GM13977 (cell line): Measurements from ENCODE around the gene TMEM225B.
"Not testable (repeated sequence)": the region's sequence is repeated elsewhere in the genome, so short reads cannot be mapped to it uniquely, and the experiment has no call there.

ENCODE experiments used
- DNase-seq: peaks from one replicate; pipeline ENCODE4 v3.0.0; 2012; ENCODE audit warnings: low spot score
- CTCF ChIP-seq: IDR thresholded peaks from 2 replicates; pipeline ENCODE4 v1.5.1; 2012; ENCODE audit warnings: mild to moderate bottlenecking, control low read depth; ENCODE audit not compliant: insufficient read depth; ENCODE audit errors: extremely low read depth, missing control alignments
- in situ Hi-C: fragments of 300-500 bp; cut with MboI; formaldehyde crosslinking; loops from one replicate; pipeline ENCODE4 v1.12.0; 2022; ENCODE audit warnings: low sequenced_read_pairs, low pct_unique_long_range_greater_than_20kb, mixed read lengths, inconsistent platforms; ENCODE audit not compliant: unreplicated experiment

TMEM225B gene

DNA sequence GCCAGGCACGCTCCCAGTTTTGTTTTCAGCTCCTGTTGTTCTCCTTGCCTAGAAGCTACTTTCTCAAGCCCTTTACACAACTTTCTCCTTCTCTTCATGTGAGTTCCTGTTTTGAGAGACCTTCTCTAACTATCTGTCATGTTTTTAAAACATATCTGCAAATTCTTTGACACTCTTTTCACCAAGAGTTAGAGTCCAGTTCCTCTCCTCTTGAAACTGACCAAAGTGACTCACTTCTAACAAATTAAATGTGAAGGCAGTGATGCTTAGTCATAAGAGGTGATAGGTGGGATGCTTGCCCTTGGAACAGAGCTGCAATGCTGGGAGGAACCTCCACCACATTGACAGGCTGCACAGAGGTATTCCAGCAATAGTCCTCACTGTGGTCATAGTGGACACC, 44.0 kb downstream of the TMEM225B start:
- DNase-seq = no peak

GRCh38 chr7:99643464-99643863, 45.4 kb downstream of the TMEM225B start:
- DNase-seq = no peak
- in situ Hi-C loops = no loop called here
- no peak for TF ChIP-seq CTCF

More for the DNA sequence above, 44.0 kb downstream of the TMEM225B start:
- TF ChIP-seq CTCF = no peak
- in situ Hi-C loops = no loop called here

- no peak for TF ChIP-seq CTCF
- in situ Hi-C loops = no loop called here
- DNase-seq = no peak
Observed at GRCh38 chr7:99644431-99644830, 46.4 kb downstream of the TMEM225B start.

DNA sequence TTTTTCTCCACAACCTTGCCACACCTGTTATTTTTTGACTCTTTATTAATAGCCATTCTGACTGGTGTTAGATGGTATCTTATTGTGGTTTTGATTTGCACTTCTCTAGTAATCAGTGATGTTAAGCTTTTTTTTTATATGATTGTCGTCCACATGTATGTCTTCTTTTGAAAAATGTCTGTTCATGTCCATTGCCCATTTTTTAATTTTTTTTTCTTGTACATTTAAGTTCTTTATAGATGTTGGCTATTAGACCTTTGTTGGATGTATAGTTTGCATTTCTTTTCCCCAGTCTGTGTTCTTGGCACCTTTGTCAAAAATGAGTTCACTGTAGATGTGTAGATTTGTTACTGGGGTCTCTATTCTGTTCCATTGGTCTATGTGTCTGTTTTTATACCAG, 47.5 kb downstream of the TMEM225B start:
- in situ Hi-C loops = no loop called here
- no peak for TF ChIP-seq CTCF
- no peak for DNase-seq

GRCh38 chr7:99648843-99649242, 50.8 kb downstream of the TMEM225B start:
- no peak for TF ChIP-seq CTCF
- no peak for DNase-seq
- in situ Hi-C loops = no loop called here

- in situ Hi-C loops = no loop called here
- DNase-seq = no peak
- no peak for TF ChIP-seq CTCF
Observed at GRCh38 chr7:99651290-99651689, 53.2 kb downstream of the TMEM225B start.

DNA sequence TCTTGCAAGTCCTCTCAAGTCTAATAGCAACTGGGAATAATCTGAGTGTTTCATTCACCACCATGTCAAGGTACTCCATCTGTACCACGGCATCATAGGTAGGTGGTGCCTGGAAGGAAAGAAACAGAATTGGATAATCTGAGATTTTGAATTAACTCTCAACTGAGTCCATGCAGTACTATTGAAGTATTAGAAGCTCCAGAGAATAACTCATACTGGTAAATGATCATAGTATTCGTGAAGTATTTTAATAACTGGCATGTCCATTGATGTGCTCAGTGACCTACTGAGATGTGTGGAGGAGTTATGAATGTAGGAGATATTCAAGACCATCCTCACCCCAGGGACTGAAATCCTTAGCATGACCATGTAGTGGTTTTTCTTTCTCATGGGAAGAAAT, 54.6 kb downstream of the TMEM225B start:
- TF ChIP-seq CTCF = no peak
- no peak for DNase-seq
- in situ Hi-C loops = no loop called here

DNA sequence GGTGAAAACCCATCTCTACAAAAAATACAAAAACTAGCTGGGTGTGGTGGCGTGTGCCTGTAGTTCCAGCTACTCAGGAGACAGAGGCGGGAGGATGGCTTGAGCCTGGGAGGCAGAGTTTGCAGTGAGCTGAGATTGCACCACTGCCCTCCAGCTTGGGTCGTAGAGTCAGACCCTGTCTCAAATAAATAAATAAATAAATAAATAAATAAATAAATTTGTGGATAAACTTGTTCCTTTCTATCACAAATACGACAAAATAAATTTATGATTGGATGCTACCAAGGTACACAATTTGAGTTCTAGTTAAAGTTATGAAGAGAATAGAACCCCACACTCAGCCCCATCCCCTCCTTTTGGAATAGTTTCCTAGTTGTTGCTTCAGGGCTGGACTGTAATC, 55.2 kb downstream of the TMEM225B start:
- in situ Hi-C loops = not testable (repeated sequence)

More for the DNA sequence above, 55.2 kb downstream of the TMEM225B start:
- DNase-seq = not testable (repeated sequence)
